HL-60 (cell line): Measurements from ENCODE around the gene ADAM33.

Source experiments
- DNase-seq, 2 experiments: peaks; one replicate each; pipeline ENCODE4 v3.0.0-alpha.2; 2010 to 2020; ENCODE audit warnings: low read depth in 1 of 2, low spot score in 1 of 2
- H3K27ac ChIP-seq: fragments of 250-450 bp; sonication (Bioruptor Pico); replicated peaks from 2 replicates; pipeline ENCODE4 v1.5.1; 2020; ENCODE audit warnings: mild to moderate bottlenecking, moderate library complexity
- H3K27me3 ChIP-seq: fragments of 250-450 bp; sonication (Bioruptor Pico); 2 replicates; pipeline ENCODE4 v1.5.1; 2021; ENCODE audit warnings: mild to moderate bottlenecking, moderate library complexity; ENCODE audit not compliant: insufficient read depth, poor library complexity, severe bottlenecking
- H3K4me3 ChIP-seq: replicated peaks from 2 replicates; pipeline ENCODE4 v1.5.1; 2011; ENCODE audit warnings: mild to moderate bottlenecking, control low read depth, low read length; ENCODE audit not compliant: insufficient read depth
- CTCF ChIP-seq: IDR thresholded peaks from one replicate; pipeline ENCODE4 v1.5.1; 2011; ENCODE audit warnings: low read length, control low read depth, inconsistent platforms; ENCODE audit not compliant: insufficient read depth
- GABPA ChIP-seq: IDR thresholded peaks from 2 replicates; pipeline ENCODE4 v1.6.1; 2012; ENCODE audit warnings: low read depth
- POLR2AphosphoS5 ChIP-seq: IDR thresholded peaks from 2 replicates; pipeline ENCODE4 v1.6.1; 2012; ENCODE audit warnings: low read depth
- REST ChIP-seq: IDR thresholded peaks from 2 replicates; pipeline ENCODE4 v1.6.1; 2012; ENCODE audit warnings: low read depth; ENCODE audit not compliant: insufficient replicate concordance
- SPI1 ChIP-seq: IDR thresholded peaks from 2 replicates; pipeline ENCODE4 v1.6.1; 2012; ENCODE audit warnings: low read depth, mild to moderate bottlenecking, borderline replicate concordance

The ADAM33 gene

GRCh38 chr20:3716195-3716834, 34.5 kb upstream of the ADAM33 start:
- Histone ChIP-seq H3K27me3 (no peaks in the 10 kb centered on the region), H3K27ac (no peak overlapping the region), H3K4me3 (no peak overlapping the region)
- no peak for TF ChIP-seq SPI1
- peak; percentile 56 for TF ChIP-seq CTCF
- peak in 1 of 2 experiments; percentile 41 for DNase-seq

- DNase-seq, result peak in 1 of 2 experiments; percentile 14
- no peak overlapping the region for H3K4me3 ChIP-seq
- H3K27ac ChIP-seq, result no peak overlapping the region
- no peaks in the 10 kb centered on the region for H3K27me3 ChIP-seq
- peak; percentile 55; the same call in 1 of the 2 replicates for TF ChIP-seq SPI1
- no peak for TF ChIP-seq REST
Measured at GRCh38 chr20:3714092-3714491, 32.3 kb upstream of the ADAM33 start.

GRCh38 chr20:3712279-3712873, 30.6 kb upstream of the ADAM33 start, which contains the start of gene SIGLEC1:
Gene SIGLEC1 (minus strand): TSS chr20:3712600. CDS start chr20:3707128, 5,472 bp downstream.
- peak; percentile 94 to 98 for DNase-seq

More at GRCh38 chr20:3712279-3712873, 30.6 kb upstream of the ADAM33 start, which contains the start of gene SIGLEC1:
- Histone ChIP-seq H3K27ac (no peak within 1 kb of the TSS), H3K27me3 (no peaks in the 10 kb centered on the region), H3K4me3 (no peak within 1 kb of the TSS)
- no peak for TF ChIP-seq CTCF
- TF ChIP-seq SPI1, result peak; percentile 68; the same call in 1 of the 2 replicates
- 0 out of 2 replicates have a peak, but pooled peaks have one; percentile 43 for TF ChIP-seq GABPA
- TF ChIP-seq POLR2AphosphoS5, result peak; percentile 57; the same call in 1 of the 2 replicates
- peak; percentile 77 for TF ChIP-seq REST
